Measurements from ENCODE around the gene IL17C. TPM values are rescaled to one million over a fixed set of nuclear protein-coding genes. Genes with fewer than 3 reads are reported as not detected.

The IL17C gene
- total and polyA plus RNA-seq, 7 experiments from 2014 or later: 0.37 TPM; not detected in 6

DNA sequence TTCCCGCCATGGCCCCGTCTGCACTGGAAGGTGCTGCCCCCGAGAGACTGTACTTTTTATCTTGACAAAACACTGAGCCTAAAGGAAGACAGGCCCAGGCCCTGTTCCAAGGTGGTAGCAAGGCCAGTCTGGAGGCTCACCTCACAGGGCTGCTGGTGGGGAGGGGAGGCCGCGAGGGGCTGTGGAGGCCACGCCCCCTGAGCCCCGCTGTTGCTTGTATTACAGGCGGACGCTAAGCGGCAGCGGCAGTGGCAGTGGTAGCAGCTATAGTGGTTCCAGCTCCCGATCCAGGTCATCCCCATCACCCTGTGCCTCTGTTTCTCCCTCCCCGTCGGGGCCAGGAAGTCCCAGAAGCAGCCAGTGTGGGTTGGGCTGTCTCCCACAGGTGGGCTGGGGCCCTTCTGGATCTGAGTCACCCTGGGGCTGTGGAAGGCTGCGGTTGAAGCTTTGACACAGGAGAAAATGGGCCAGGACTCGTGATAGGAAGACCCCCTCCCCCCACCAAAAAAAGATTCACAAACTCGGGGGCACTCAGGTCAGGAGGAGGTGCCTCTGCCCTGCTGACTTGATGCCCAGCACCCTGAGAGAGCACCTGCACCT lies 13.3 kb upstream of the IL17C start:
- Histone ChIP-seq H3K9me3 (ENCODE audit: control insufficient read depth in 2 of 3, low read length in 3 of 3) (no peaks in the 10 kb centered on the region), H3K4me1 (ENCODE audit: control insufficient read depth in 2 of 2, insufficient read depth in 2 of 2, low read length in 2 of 2) (peaks cover 0 to 23% of the 10 kb centered on the region in 2 donors), H3K4me3 (ENCODE audit: low read length) (no peak overlapping the region), H3K27me3 (ENCODE audit: control insufficient read depth in 2 of 2, insufficient read depth in 2 of 2, low read length in 2 of 2) (no peaks in the 10 kb centered on the region), H3K36me3 (ENCODE audit: control insufficient read depth in 2 of 3, insufficient read depth in 3 of 3, low read length in 3 of 3) (peaks cover 0 to 76% (median 11%) of the 10 kb centered on the region in 3 experiments), H3K27ac (ENCODE audit: low read depth, low read length) (no peak overlapping the region)
- Mint-ChIP-seq H3K9me3 (no peaks in the 10 kb centered on the region), H3K27me3 (no peaks in the 10 kb centered on the region), H3K4me3 (no peak overlapping the region), H3K36me3 (peaks cover 0 to 23% (median 5%) of the 10 kb centered on the region in 5 donors), H3K4me1 (peaks cover 0 to 8% (median under 1%) of the 10 kb centered on the region in 7 donors), H3K27ac (peak overlapping the region in 1 of 9 donors; percentile 38)
- intact Hi-C loops (cut with micrococcal nuclease): no loop called here
- ChIA-PET POLR2A (interaction anchor here (1.5 kb wide), 1 partner anchor 75 kb away, joined by 4 read pairs; no protein-coding TSS in a partner anchor), CTCF (no interaction called here)
- ATAC-seq (no peak), DNase-seq (no peak)

DNA sequence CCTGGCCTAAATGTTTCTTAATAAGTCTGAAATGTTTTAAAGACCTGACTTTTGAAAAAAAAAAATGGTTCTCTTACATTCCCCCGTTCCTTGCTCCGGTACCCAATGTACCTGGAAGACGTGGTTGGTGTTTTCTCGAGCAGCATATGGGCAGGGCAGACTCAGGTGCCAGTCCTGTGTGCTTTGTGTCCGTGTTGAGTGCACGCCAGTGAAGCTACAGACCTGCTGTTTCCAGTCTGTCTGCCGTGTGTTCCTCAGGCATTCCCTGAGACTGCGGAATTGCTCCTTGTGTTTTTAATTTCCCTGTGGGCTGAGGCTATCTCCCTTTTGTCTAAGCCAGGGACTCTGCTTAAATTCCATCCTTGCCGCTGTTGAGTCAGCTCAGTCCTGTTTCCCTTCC lies 11.7 kb upstream of the IL17C start:
- Mint-ChIP-seq H3K27ac (peak overlapping the region in 1 of 9 donors; percentile 38), H3K4me3 (no peak overlapping the region), H3K4me1 (no peaks in the 10 kb centered on the region), H3K36me3 (peaks cover 0 to 28% (median 5%) of the 10 kb centered on the region in 5 donors), H3K9me3 (no peaks in the 10 kb centered on the region), H3K27me3 (no peaks in the 10 kb centered on the region)
- intact Hi-C loops (cut with micrococcal nuclease): no loop called here
- no peak overlapping the region for H3K27ac ChIP-seq (ENCODE audit: low read depth, low read length)
- no peaks in the 10 kb centered on the region for H3K9me3 ChIP-seq (ENCODE audit: control insufficient read depth in 2 of 3, low read length in 3 of 3)
- POLR2A ChIA-PET: interaction anchor here (0.6 to 1.5 kb wide), 2 partner anchors 74 to 78 kb away, joined by 4 to 5 read pairs; no protein-coding TSS in a partner anchor
- H3K4me3 ChIP-seq (ENCODE audit: low read length): no peak overlapping the region
- ATAC-seq (no peak), DNase-seq (no peak)
- H3K27me3 ChIP-seq (ENCODE audit: control insufficient read depth in 2 of 2, insufficient read depth in 2 of 2, low read length in 2 of 2): no peaks in the 10 kb centered on the region
- peaks cover 0 to 7% of the 10 kb centered on the region in 2 donors for H3K4me1 ChIP-seq (ENCODE audit: control insufficient read depth in 2 of 2, insufficient read depth in 2 of 2, low read length in 2 of 2)
- H3K36me3 ChIP-seq (ENCODE audit: control insufficient read depth in 2 of 3, insufficient read depth in 3 of 3, low read length in 3 of 3): peaks cover 0 to 88% (median 11%) of the 10 kb centered on the region in 3 experiments
- CTCF ChIA-PET: no interaction called here

DNA sequence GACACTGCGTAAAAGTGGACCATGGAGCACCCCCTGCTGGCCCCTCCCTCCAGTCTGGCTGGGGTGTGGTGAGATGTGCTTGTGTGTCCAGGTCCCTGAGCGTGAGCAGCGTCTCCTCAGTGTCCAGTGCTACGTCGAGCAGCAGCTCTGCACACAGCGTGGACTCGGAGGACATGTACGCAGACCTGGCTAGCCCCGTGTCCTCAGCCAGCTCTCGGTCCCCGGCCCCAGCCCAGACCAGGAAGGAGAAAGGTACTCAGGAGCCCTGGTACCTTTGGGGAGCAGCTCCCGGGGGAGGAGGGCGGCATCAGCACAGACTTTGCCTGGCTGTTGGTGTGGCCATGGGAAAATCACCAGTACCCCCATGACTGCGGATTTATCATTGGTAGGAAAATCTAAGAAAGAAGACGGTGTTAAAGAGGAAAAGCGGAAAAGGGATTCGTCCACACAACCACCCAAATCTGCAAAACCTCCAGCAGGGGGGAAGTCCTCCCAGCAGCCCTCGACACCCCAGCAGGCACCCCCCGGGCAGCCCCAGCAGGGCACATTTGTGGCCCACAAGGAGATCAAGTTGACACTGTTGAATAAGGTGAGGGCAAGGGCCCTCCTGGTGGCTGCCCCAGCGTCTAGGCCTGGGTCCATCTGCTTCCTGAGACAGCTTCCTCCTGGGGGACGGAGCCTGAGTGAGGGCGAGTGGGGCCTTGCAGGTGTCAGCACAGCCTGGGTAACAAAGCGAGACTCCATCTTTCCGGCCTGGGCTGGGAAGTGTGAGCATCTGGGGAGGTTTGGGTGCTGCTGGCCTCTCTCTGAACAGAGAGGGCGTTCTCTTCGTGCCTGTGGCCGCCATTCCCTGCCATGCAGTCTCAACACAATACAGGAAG lies 10.6 kb upstream of the IL17C start:
- H3K36me3 ChIP-seq (ENCODE audit: control insufficient read depth in 2 of 3, insufficient read depth in 3 of 3, low read length in 3 of 3): peaks cover 0 to 85% (median 9%) of the 10 kb centered on the region in 3 experiments
- peaks cover 0 to 25% (median 5%) of the 10 kb centered on the region in 5 donors for H3K36me3 Mint-ChIP-seq
- POLR2A ChIA-PET: no interaction called here

DNA sequence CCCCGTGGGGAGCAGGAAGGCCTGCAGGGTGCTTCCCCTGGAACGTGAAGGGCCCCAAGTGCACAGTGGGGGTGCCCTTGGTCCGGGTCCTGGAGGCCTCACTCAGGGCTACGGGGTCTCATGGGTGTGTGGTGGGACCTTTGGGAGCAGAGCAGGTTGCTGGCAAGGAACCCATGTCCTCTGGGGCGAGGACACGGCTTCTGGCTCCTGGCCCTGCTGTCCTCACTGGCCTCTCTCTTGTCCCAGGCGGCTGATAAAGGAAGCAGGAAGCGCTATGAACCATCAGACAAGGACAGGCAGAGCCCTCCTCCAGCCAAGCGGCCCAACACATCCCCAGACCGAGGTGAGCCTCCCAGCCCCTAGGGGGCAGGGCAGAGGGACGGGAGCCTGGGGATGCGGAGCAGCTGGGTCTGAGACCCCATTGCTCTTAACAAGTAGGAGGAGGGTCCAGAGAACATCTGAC lies 9.8 kb upstream of the IL17C start:
- ChIA-PET POLR2A (no interaction called here), CTCF (no interaction called here)
- intact Hi-C loops (cut with micrococcal nuclease): no loop called here
- Histone ChIP-seq H3K36me3 (ENCODE audit: control insufficient read depth in 2 of 3, insufficient read depth in 3 of 3, low read length in 3 of 3) (peaks cover 0 to 77% (median 8%) of the 10 kb centered on the region in 3 experiments), H3K4me3 (ENCODE audit: low read length) (no peak overlapping the region), H3K4me1 (ENCODE audit: control insufficient read depth in 2 of 2, insufficient read depth in 2 of 2, low read length in 2 of 2) (peaks cover 0 to 4% of the 10 kb centered on the region in 2 donors), H3K9me3 (ENCODE audit: control insufficient read depth in 2 of 3, low read length in 3 of 3) (no peaks in the 10 kb centered on the region), H3K27me3 (ENCODE audit: control insufficient read depth in 2 of 2, insufficient read depth in 2 of 2, low read length in 2 of 2) (no peaks in the 10 kb centered on the region), H3K27ac (ENCODE audit: low read depth, low read length) (no peak overlapping the region)
- no peak overlapping the region for H3K4me3 Mint-ChIP-seq
- no peaks in the 10 kb centered on the region for H3K27me3 Mint-ChIP-seq
- peaks cover 0 to 18% (median 0%) of the 10 kb centered on the region in 5 donors for H3K36me3 Mint-ChIP-seq
- no peaks in the 10 kb centered on the region for H3K9me3 Mint-ChIP-seq
- H3K4me1 Mint-ChIP-seq: peaks cover 0 to 5% (median 0%) of the 10 kb centered on the region in 7 donors
- peak; percentile 28 for ATAC-seq
- H3K27ac Mint-ChIP-seq: peak overlapping the region in 1 of 9 donors; percentile 22
- DNase-seq: no peak

More for the DNA sequence above, 10.6 kb upstream of the IL17C start:
- Mint-ChIP-seq H3K4me1 (no peaks in the 10 kb centered on the region), H3K9me3 (no peaks in the 10 kb centered on the region), H3K4me3 (no peak overlapping the region), H3K27me3 (no peaks in the 10 kb centered on the region), H3K27ac (no peak overlapping the region)
- no peak overlapping the region for H3K4me3 ChIP-seq (ENCODE audit: low read length)
- H3K9me3 ChIP-seq (ENCODE audit: control insufficient read depth in 2 of 3, low read length in 3 of 3): no peaks in the 10 kb centered on the region
- CTCF ChIA-PET: no interaction called here
- H3K27me3 ChIP-seq (ENCODE audit: control insufficient read depth in 2 of 2, insufficient read depth in 2 of 2, low read length in 2 of 2): no peaks in the 10 kb centered on the region
- H3K27ac ChIP-seq (ENCODE audit: low read depth, low read length): no peak overlapping the region
- H3K4me1 ChIP-seq (ENCODE audit: control insufficient read depth in 2 of 2, insufficient read depth in 2 of 2, low read length in 2 of 2): no peaks in the 10 kb centered on the region
- no peak for DNase-seq
- intact Hi-C loops (cut with micrococcal nuclease): no loop called here
- ATAC-seq: no peak

DNA sequence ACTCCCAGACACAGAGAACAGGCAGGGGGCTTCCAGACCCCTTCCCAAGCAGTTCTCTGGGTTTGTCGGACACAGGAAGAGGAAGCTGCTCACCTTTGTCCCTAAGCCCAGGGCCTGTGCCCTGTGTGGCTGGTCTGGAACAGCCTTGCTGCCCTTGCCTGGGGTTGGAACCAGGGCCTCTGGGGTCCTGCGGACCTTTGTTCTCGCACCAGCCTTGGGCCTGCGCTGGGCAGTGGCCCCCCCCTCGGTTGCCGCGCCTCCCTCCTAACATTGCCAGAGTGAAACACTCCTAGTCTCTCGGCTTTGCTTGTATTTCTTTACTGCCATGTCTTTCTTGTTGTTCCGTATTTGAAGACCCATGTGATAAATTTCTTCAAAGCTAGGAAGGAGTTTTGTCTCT lies 8.5 kb upstream of the IL17C start:
- intact Hi-C loops (cut with micrococcal nuclease): no loop called here
- no peaks in the 10 kb centered on the region for H3K9me3 Mint-ChIP-seq
- no peaks in the 10 kb centered on the region for H3K27me3 ChIP-seq (ENCODE audit: control insufficient read depth in 2 of 2, insufficient read depth in 2 of 2, low read length in 2 of 2)
- peaks cover 0 to 16% (median 0%) of the 10 kb centered on the region in 5 donors for H3K36me3 Mint-ChIP-seq
- POLR2A ChIA-PET: no interaction called here
- peaks cover 0 to 12% of the 10 kb centered on the region in 2 donors for H3K4me1 ChIP-seq (ENCODE audit: control insufficient read depth in 2 of 2, insufficient read depth in 2 of 2, low read length in 2 of 2)
- H3K4me1 Mint-ChIP-seq: peaks cover 0 to 9% (median 0%) of the 10 kb centered on the region in 7 donors
- DNase-seq (no peak), ATAC-seq (no peak)
- no peaks in the 10 kb centered on the region for H3K27me3 Mint-ChIP-seq
- H3K9me3 ChIP-seq (ENCODE audit: control insufficient read depth in 2 of 3, low read length in 3 of 3): no peaks in the 10 kb centered on the region
- H3K27ac Mint-ChIP-seq: peak overlapping the region in 2 of 9 donors; percentile 31 to 52
- peaks cover 0 to 64% (median 8%) of the 10 kb centered on the region in 3 experiments for H3K36me3 ChIP-seq (ENCODE audit: control insufficient read depth in 2 of 3, insufficient read depth in 3 of 3, low read length in 3 of 3)
- H3K4me3 Mint-ChIP-seq: no peak overlapping the region
- H3K27ac ChIP-seq (ENCODE audit: low read depth, low read length): no peak overlapping the region
- CTCF ChIA-PET: no interaction called here
- H3K4me3 ChIP-seq (ENCODE audit: low read length): no peak overlapping the region

DNA sequence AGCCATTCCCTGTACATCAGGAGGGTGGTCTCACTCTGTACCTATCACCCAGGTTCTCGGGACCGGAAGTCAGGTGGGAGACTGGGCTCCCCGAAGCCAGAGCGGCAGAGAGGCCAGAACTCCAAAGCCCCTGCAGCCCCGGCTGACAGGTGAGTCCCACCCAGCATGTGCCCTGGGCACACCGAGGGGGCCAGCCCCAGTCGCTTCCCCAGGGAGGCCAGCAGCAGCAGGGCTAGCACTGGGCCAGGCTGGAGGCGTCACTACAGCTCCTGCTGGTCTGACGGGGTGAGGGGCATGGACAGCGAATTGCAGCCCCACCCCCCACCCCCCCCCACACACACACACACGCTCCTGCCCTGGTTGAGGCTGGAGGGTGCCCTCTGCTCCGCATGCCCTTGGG lies 7.9 kb upstream of the IL17C start:
- Histone ChIP-seq H3K27me3 (ENCODE audit: control insufficient read depth in 2 of 2, insufficient read depth in 2 of 2, low read length in 2 of 2) (no peaks in the 10 kb centered on the region), H3K36me3 (ENCODE audit: control insufficient read depth in 2 of 3, insufficient read depth in 3 of 3, low read length in 3 of 3) (peaks cover 0 to 58% (median 6%) of the 10 kb centered on the region in 3 experiments), H3K4me3 (ENCODE audit: low read length) (no peak overlapping the region), H3K4me1 (ENCODE audit: control insufficient read depth in 2 of 2, insufficient read depth in 2 of 2, low read length in 2 of 2) (peaks cover 0 to 16% of the 10 kb centered on the region in 2 donors), H3K27ac (ENCODE audit: low read depth, low read length) (no peak overlapping the region), H3K9me3 (ENCODE audit: control insufficient read depth in 2 of 3, low read length in 3 of 3) (no peaks in the 10 kb centered on the region)
- POLR2A ChIA-PET: no interaction called here
- Mint-ChIP-seq H3K27me3 (no peaks in the 10 kb centered on the region), H3K9me3 (no peaks in the 10 kb centered on the region), H3K4me1 (peaks cover 0 to 14% (median 6%) of the 10 kb centered on the region in 7 donors), H3K27ac (no peak overlapping the region), H3K4me3 (no peak overlapping the region), H3K36me3 (peaks cover 0 to 16% (median 0%) of the 10 kb centered on the region in 5 donors)
- intact Hi-C loops (cut with micrococcal nuclease): no loop called here
- ATAC-seq (no peak), DNase-seq (no peak)
- CTCF ChIA-PET: no interaction called here
